ENCODE data around the gene SRSF4.

The SRSF4 gene

GRCh38 chr1:29120947-29121485 lies 60.7 kb downstream of the SRSF4 start:
- peak; percentile 82 for TF ChIP-seq CTCF (IDR thresholded peaks at IDR 0.05; ENCODE audit: low read depth, low read length, poor library complexity, severe bottlenecking)
- TF ChIP-seq EZH2phosphoT487 (IDR thresholded peaks at IDR 0.05; ENCODE audit: borderline replicate concordance, low read length), result no peak
- Histone ChIP-seq H3K79me2 (ENCODE audit: control insufficient read depth, low read length) (no peaks in the 10 kb centered on the region), H3K36me3 (ENCODE audit: control insufficient read depth, low read length) (no peaks in the 10 kb centered on the region; the same call in none of the 2 replicates), H3K4me2 (ENCODE audit: low read length) (peak overlapping the region; percentile 25; the same call in 1 of the 2 replicates), H3K27ac (ENCODE audit: low read depth, low read length) (no peak overlapping the region), H3K9me3 (ENCODE audit: control insufficient read depth, insufficient read depth, low read length) (no peaks in the 10 kb centered on the region), H3K27me3 (ENCODE audit: control insufficient read depth, low read length) (peaks cover 40% of the 10 kb centered on the region), H3F3A (ENCODE audit: control insufficient read depth, insufficient read depth) (peaks cover 6% of the 10 kb centered on the region; the same call in 1 of the 2 replicates), H3K9me2 (replicated peaks; ENCODE audit: control insufficient read depth, low read length) (no peaks in the 10 kb centered on the region), H3K4me1 (ENCODE audit: control insufficient read depth, low read length) (peaks cover 12% of the 10 kb centered on the region), H3K4me3 (ENCODE audit: low read length) (no peak overlapping the region), H4K20me1 (ENCODE audit: control insufficient read depth, insufficient read depth, low read depth, low read length) (0 out of 2 replicates have a peak, but pooled peaks cover 5% of the 10 kb centered on the region)

- H3K9me3 ChIP-seq (ENCODE audit: control insufficient read depth, insufficient read depth, low read length), result no peaks in the 10 kb centered on the region
- no peaks in the 10 kb centered on the region for H3K79me2 ChIP-seq (ENCODE audit: control insufficient read depth, low read length)
- peaks cover 6% of the 10 kb centered on the region; the same call in 1 of the 2 replicates for H3F3A ChIP-seq (ENCODE audit: control insufficient read depth, insufficient read depth)
- TF ChIP-seq CTCF (IDR thresholded peaks at IDR 0.05; ENCODE audit: low read depth, low read length, poor library complexity, severe bottlenecking), result no peak
- no peak for TF ChIP-seq EZH2phosphoT487 (IDR thresholded peaks at IDR 0.05; ENCODE audit: borderline replicate concordance, low read length)
- no peak overlapping the region for H3K4me3 ChIP-seq (ENCODE audit: low read length)
- H3K4me2 ChIP-seq (ENCODE audit: low read length), result no peak overlapping the region
- peaks cover 34% of the 10 kb centered on the region for H3K27me3 ChIP-seq (ENCODE audit: control insufficient read depth, low read length)
- H3K27ac ChIP-seq (ENCODE audit: low read depth, low read length), result no peak overlapping the region
- H3K4me1 ChIP-seq (ENCODE audit: control insufficient read depth, low read length), result peaks cover 12% of the 10 kb centered on the region
- no peaks in the 10 kb centered on the region for H3K9me2 ChIP-seq (replicated peaks; ENCODE audit: control insufficient read depth, low read length)
- H3K36me3 ChIP-seq (ENCODE audit: control insufficient read depth, low read length), result peaks cover 3% of the 10 kb centered on the region
- H4K20me1 ChIP-seq (ENCODE audit: control insufficient read depth, insufficient read depth, low read depth, low read length), result 0 out of 2 replicates have a peak, but pooled peaks cover 5% of the 10 kb centered on the region
Measured at GRCh38 chr1:29120367-29120766, 61.3 kb downstream of the SRSF4 start.

GRCh38 chr1:29119121-29119929 lies 62.4 kb downstream of the SRSF4 start:
- TF ChIP-seq EZH2phosphoT487 (IDR thresholded peaks at IDR 0.05; ENCODE audit: borderline replicate concordance, low read length), result no peak
- TF ChIP-seq CTCF (IDR thresholded peaks at IDR 0.05; ENCODE audit: low read depth, low read length, poor library complexity, severe bottlenecking), result no peak
- Histone ChIP-seq H3K4me2 (ENCODE audit: low read length) (no peak overlapping the region), H3K36me3 (ENCODE audit: control insufficient read depth, low read length) (peaks cover 3% of the 10 kb centered on the region), H3K9me3 (ENCODE audit: control insufficient read depth, insufficient read depth, low read length) (no peaks in the 10 kb centered on the region), H3K27me3 (ENCODE audit: control insufficient read depth, low read length) (peaks cover 23% of the 10 kb centered on the region), H3F3A (ENCODE audit: control insufficient read depth, insufficient read depth) (peaks cover 6% of the 10 kb centered on the region; the same call in 1 of the 2 replicates), H4K20me1 (ENCODE audit: control insufficient read depth, insufficient read depth, low read depth, low read length) (0 out of 2 replicates have a peak, but pooled peaks cover 5% of the 10 kb centered on the region), H3K4me1 (ENCODE audit: control insufficient read depth, low read length) (peaks cover 10% of the 10 kb centered on the region), H3K79me2 (ENCODE audit: control insufficient read depth, low read length) (no peaks in the 10 kb centered on the region), H3K27ac (ENCODE audit: low read depth, low read length) (no peak overlapping the region), H3K4me3 (ENCODE audit: low read length) (no peak overlapping the region), H3K9me2 (replicated peaks; ENCODE audit: control insufficient read depth, low read length) (no peaks in the 10 kb centered on the region)
